WI38 (cell line): Measurements from ENCODE around the gene PDS5A.
"Not testable (repeated sequence)": the region's sequence is repeated elsewhere in the genome, so short reads cannot be mapped to it uniquely, and the experiment has no call there.

Experiments used
- H3K4me3 ChIP-seq: 2 replicates; pipeline ENCODE4 v1.5.1; 2011; ENCODE audit warnings: low read depth, mild to moderate bottlenecking, control low read depth, low read length
- CTCF ChIP-seq: IDR thresholded peaks from 2 replicates; pipeline ENCODE4 v1.5.1; 2012; ENCODE audit warnings: low read depth, mild to moderate bottlenecking, control low read depth, low read length

Gene PDS5A

GRCh38 chr4:39808231-39808749, 169.4 kb downstream of the PDS5A start:
- H3K4me3 ChIP-seq, result no peak overlapping the region
- TF ChIP-seq CTCF, result no peak

GRCh38 chr4:39802005-39802404, 175.7 kb downstream of the PDS5A start:
- no peak overlapping the region for H3K4me3 ChIP-seq
- TF ChIP-seq CTCF, result no peak

- H3K4me3 ChIP-seq, result not testable (repeated sequence)
Measured at GRCh38 chr4:39792976-39793375, 184.7 kb downstream of the PDS5A start.

- no peak overlapping the region for H3K4me3 ChIP-seq
- TF ChIP-seq CTCF, result no peak
Measured at GRCh38 chr4:39792529-39792928, 185.2 kb downstream of the PDS5A start.

GRCh38 chr4:39792128-39792527, 185.6 kb downstream of the PDS5A start:
- H3K4me3 ChIP-seq, result no peak overlapping the region

GRCh38 chr4:39786838-39787237, 190.9 kb downstream of the PDS5A start:
- H3K4me3 ChIP-seq, result no peak overlapping the region
- TF ChIP-seq CTCF, result no peak

More at GRCh38 chr4:39792128-39792527, 185.6 kb downstream of the PDS5A start:
- TF ChIP-seq CTCF, result no peak

GRCh38 chr4:39785083-39785482, 192.6 kb downstream of the PDS5A start:
- no peak overlapping the region for H3K4me3 ChIP-seq
- TF ChIP-seq CTCF, result no peak

- H3K4me3 ChIP-seq, result not testable (repeated sequence)
Measured at GRCh38 chr4:39781988-39782387, 195.7 kb downstream of the PDS5A start.
